ENCODE results near the gene OAS1. TPM values are rescaled to one million over a fixed set of nuclear protein-coding genes. Genes with fewer than 3 reads are reported as not detected.

Gene OAS1
- total RNA-seq, 1 experiment from 2014 or later: 0.64 TPM

GRCh38 chr12:112927925-112928324 is 21.2 kb downstream of the OAS1 start:
- no peak overlapping the region for H2AFZ ChIP-seq (ENCODE audit: low read depth, low read length, poor library complexity, severe bottlenecking)
- H3K27me3 ChIP-seq (ENCODE audit: insufficient read depth, low read length): peaks cover 19% of the 10 kb centered on the region
- RAD21 ChIA-PET (ENCODE audit: low non-redundant PET in 1 of 2, low total read pairs in 2 of 2, uncharacterized antibody in 2 of 2, unreplicated experiment in 2 of 2): no interaction called here
- no TSS peak for BruUV-seq (replicated peaks)
- no peaks in the 10 kb centered on the region for H4K20me1 ChIP-seq (ENCODE audit: insufficient read depth)
- no peaks in the 10 kb centered on the region for H3K9me2 ChIP-seq (ENCODE audit: insufficient read depth)
- DNase-seq (ENCODE audit: low read depth, low spot score): no peak
- no peak overlapping the region for H3K9ac ChIP-seq (ENCODE audit: low read length)
- H3K27ac ChIP-seq (ENCODE audit: low read depth, low read length): no peak overlapping the region
- ATAC-seq: no peak
- H3K4me2 ChIP-seq (ENCODE audit: low read length): no peak overlapping the region
- H3K4me3 ChIP-seq (replicated peaks in 1 of 2; ENCODE audit: low read depth in 1 of 2, low read length in 2 of 2): no peak overlapping the region
- no peaks in the 10 kb centered on the region for H3K4me1 ChIP-seq (ENCODE audit: control insufficient read depth in 1 of 2, insufficient read depth in 2 of 2, low read length in 2 of 2)
- intact Hi-C loops (cut with micrococcal nuclease): no loop called here
- CTCF ChIA-PET: no interaction called here
- TF ChIP-seq TCF7L2 (IDR thresholded peaks at IDR 0.05; ENCODE audit: borderline replicate concordance, extremely low read depth, insufficient read depth, insufficient read length) (no peak), REST (IDR thresholded peaks at IDR 0.05; ENCODE audit: low read depth) (no peak), EZH2phosphoT487 (IDR thresholded peaks at IDR 0.05; ENCODE audit: borderline replicate concordance) (no peak)
- H3K79me2 ChIP-seq (ENCODE audit: insufficient read depth, low read length): no peaks in the 10 kb centered on the region
- H3K9me3 ChIP-seq (ENCODE audit: control insufficient read depth in 1 of 2, insufficient read depth in 1 of 2, low read depth in 1 of 2, low read length in 2 of 2): peaks cover 0 to 4% of the 10 kb centered on the region in 2 experiments; a peak in 1 of 4 replicates
- no peaks in the 10 kb centered on the region for H3K36me3 ChIP-seq (ENCODE audit: control insufficient read depth in 1 of 2, insufficient read depth in 2 of 2, low read length in 2 of 2)
- POLR2A ChIA-PET: no interaction called here

- H3K79me2 ChIP-seq (ENCODE audit: insufficient read depth, low read length): no peaks in the 10 kb centered on the region
- intact Hi-C loops (cut with micrococcal nuclease): no loop called here
- no peaks in the 10 kb centered on the region for H4K20me1 ChIP-seq (ENCODE audit: insufficient read depth)
- H3K36me3 ChIP-seq (ENCODE audit: control insufficient read depth in 1 of 2, insufficient read depth in 2 of 2, low read length in 2 of 2): no peaks in the 10 kb centered on the region
- RAD21 ChIA-PET (ENCODE audit: low non-redundant PET in 1 of 2, low total read pairs in 2 of 2, uncharacterized antibody in 2 of 2, unreplicated experiment in 2 of 2): no interaction called here
- no peak overlapping the region for H3K4me3 ChIP-seq (replicated peaks in 1 of 2; ENCODE audit: low read depth in 1 of 2, low read length in 2 of 2)
- no peak overlapping the region for H2AFZ ChIP-seq (ENCODE audit: low read depth, low read length, poor library complexity, severe bottlenecking)
- CTCF ChIA-PET: no interaction called here
- POLR2A ChIA-PET: no interaction called here
- H3K27ac ChIP-seq (ENCODE audit: low read depth, low read length): no peak overlapping the region
- DNase-seq (ENCODE audit: low read depth, low spot score): no peak
- no peak overlapping the region for H3K4me2 ChIP-seq (ENCODE audit: low read length)
- H3K9me3 ChIP-seq (ENCODE audit: control insufficient read depth in 1 of 2, insufficient read depth in 1 of 2, low read depth in 1 of 2, low read length in 2 of 2): peaks cover 0 to 4% of the 10 kb centered on the region in 2 experiments; a peak in 1 of 4 replicates
- ATAC-seq: peak; percentile 52
- H3K27me3 ChIP-seq (ENCODE audit: insufficient read depth, low read length): peaks cover 9% of the 10 kb centered on the region
- H3K4me1 ChIP-seq (ENCODE audit: control insufficient read depth in 1 of 2, insufficient read depth in 2 of 2, low read length in 2 of 2): no peaks in the 10 kb centered on the region
- TF ChIP-seq YY1 (IDR thresholded peaks at IDR 0.05; ENCODE audit: extremely low read depth, insufficient replicate concordance, low read depth, low read length): no peak
- TF ChIP-seq POLR2AphosphoS5 (IDR thresholded peaks at IDR 0.05; ENCODE audit: low read depth, low read length): no peak
- no peak for TF ChIP-seq EZH2 (IDR thresholded peaks at IDR 0.05)
- no peak for TF ChIP-seq FOSL1 (IDR thresholded peaks at IDR 0.05; ENCODE audit: low read depth)
- TF ChIP-seq ZBTB33 (IDR thresholded peaks at IDR 0.05; ENCODE audit: extremely low read depth, insufficient replicate concordance, low read length): no peak
- TF ChIP-seq ELF1 (IDR thresholded peaks at IDR 0.05; ENCODE audit: borderline replicate concordance, low read depth): no peak
- TF ChIP-seq CTCF (IDR thresholded peaks at IDR 0.05 in 2 of 3, conservative IDR thresholded peaks at IDR 0.05 in 1 of 3; ENCODE audit: borderline replicate concordance in 1 of 3, insufficient read depth in 1 of 3, low read depth in 2 of 3, low read length in 2 of 3): peak in 2 of 3 experiments; percentile 18 to 26; a peak in 2 of 6 replicates
- TF ChIP-seq ZFX (IDR thresholded peaks at IDR 0.05): no peak
- TF ChIP-seq RAD21 (IDR thresholded peaks at IDR 0.05; ENCODE audit: low read depth): peak; percentile 19; the same call in 1 of the 2 replicates
- H3K9ac ChIP-seq (ENCODE audit: low read length): no peak overlapping the region
- H3K9me2 ChIP-seq (ENCODE audit: insufficient read depth): no peaks in the 10 kb centered on the region
- no TSS peak for BruUV-seq (replicated peaks)
Measured at GRCh38 chr12:112928978-112929377, 22.2 kb downstream of the OAS1 start.
